H1 (cell line): ENCODE results near the gene NKAIN4. TPM values are rescaled to one million over a fixed set of nuclear protein-coding genes. Genes with fewer than 3 reads are reported as not detected.

Experiments
- BCL11A ChIP-seq, 2 experiments: IDR thresholded peaks; one replicate each; pipeline ENCODE4 v1.6.1; 2011; ENCODE audit warnings: low read depth in 2 of 2, low read length in 2 of 2, mild to moderate bottlenecking in 2 of 2
- CEBPB ChIP-seq: IDR thresholded peaks from 2 replicates; pipeline ENCODE4 v1.6.1; 2012; ENCODE audit warnings: low read depth, low read length
- CHD1 ChIP-seq: IDR thresholded peaks from 2 replicates; pipeline ENCODE4 v1.6.1; 2012; ENCODE audit warnings: low read depth, low read length, improper control_type of control experiment
- CHD7 ChIP-seq: fragments of 300-600 bp; sonication (generic); IDR thresholded peaks from 2 replicates; pipeline ENCODE4 v1.7.1; 2012; ENCODE audit warnings: low read length, moderate library complexity, mild to moderate bottlenecking, inconsistent platforms; ENCODE audit not compliant: insufficient replicate concordance
- CTCF ChIP-seq, 3 experiments: IDR thresholded peaks; 1 replicate in 2 of 3; 2 replicates in 1 of 3; pipeline versions ENCODE4 v1.5.1 to v1.6.1; 2011; ENCODE audit warnings: low read length in 3 of 3, mild to moderate bottlenecking in 3 of 3, inconsistent platforms in 2 of 3, low read depth in 1 of 3, moderate library complexity in 1 of 3; ENCODE audit not compliant: insufficient read depth in 1 of 3; ENCODE audit errors: control extremely low read depth in 1 of 3
- EGR1 ChIP-seq: IDR thresholded peaks from 2 replicates; pipeline ENCODE4 v1.6.1; 2011; ENCODE audit warnings: low read depth, low read length, borderline replicate concordance
- FOSL1 ChIP-seq: IDR thresholded peaks from 2 replicates; pipeline ENCODE4 v1.6.1; 2011; ENCODE audit warnings: mild to moderate bottlenecking, low read depth, low read length, moderate library complexity; ENCODE audit not compliant: insufficient read depth
- JUN ChIP-seq: IDR thresholded peaks from 2 replicates; pipeline ENCODE4 v1.6.1; 2011; ENCODE audit warnings: low read depth, mild to moderate bottlenecking, improper control_type of control experiment, low read length
- SP4 ChIP-seq: IDR thresholded peaks from 2 replicates; pipeline ENCODE4 v1.6.1; 2012; ENCODE audit warnings: low read length, inconsistent platforms
- TBP ChIP-seq: IDR thresholded peaks from 2 replicates; pipeline ENCODE4 v1.6.1; 2011; ENCODE audit warnings: low read depth, low read length, improper control_type of control experiment
- polyA plus RNA-seq, 7 experiments: library from polyadenylated mRNA; depleted of rRNA in 3 of 7; stranded (reverse) in 5 of 7; unstranded in 2 of 7; fragments of >200 nt in 5 of 7; fragments of 200-250 nt in 2 of 7; gene quantifications; 1 replicate in 5 of 7; 2 replicates in 1 of 7; 4 replicates in 1 of 7; pipeline versions ENCODE4 v1.2.1 to v1.2.3, GENCODE V29; 2011 to 2013; ENCODE audit warnings: missing spikeins in 2 of 7, mixed read lengths in 2 of 7
- total RNA-seq: library from RNA; stranded (reverse); fragmentation: NEBNext Ultra II Directional; extraction: Animal tissue kit (Norgen Biotek cat#: 25700); gene quantifications from 2 replicates; pipeline ENCODE4 v1.2.1, GENCODE V29; 2021

Gene NKAIN4
- total and polyA plus RNA-seq, 2 of the 8 experiments (the other 6 are each of a cell fraction or from before 2014, with no cell fraction given): 6.9 to 17.0 TPM

DNA sequence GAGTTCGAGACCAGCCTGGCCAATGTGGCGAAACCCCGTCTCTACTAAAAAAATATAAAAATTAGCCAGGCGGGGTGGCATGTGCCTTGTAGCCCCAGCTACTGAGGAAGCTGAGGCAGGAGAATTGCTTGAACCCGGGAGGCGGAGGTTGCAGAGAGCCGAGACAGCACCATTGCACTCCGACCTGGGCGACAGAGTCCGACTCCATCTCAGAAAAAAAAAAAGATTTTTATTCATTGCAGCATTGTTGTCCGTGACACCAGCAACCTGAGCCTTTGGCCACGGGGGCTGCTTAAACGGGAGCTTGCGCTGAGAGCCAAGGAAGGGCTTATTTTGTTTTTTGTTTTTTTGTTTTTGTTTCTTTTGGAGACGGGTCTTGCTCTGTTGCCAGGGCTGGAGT, 25.7 kb upstream of the NKAIN4 start (continued):
- TF ChIP-seq CHD7 (no peak), CHD1 (no peak), SP4 (no peak), JUN (no peak), CEBPB (no peak), EGR1 (no peak), TBP (no peak), FOSL1 (no peak), BCL11A (IDR thresholded peaks at IDR 0.05; ENCODE audit: low read depth in 2 of 2, low read length in 2 of 2) (no peak), CTCF (IDR thresholded peaks at IDR 0.05; ENCODE audit: control extremely low read depth in 1 of 3, insufficient read depth in 1 of 3, low read depth in 1 of 3, low read length in 3 of 3) (no peak)
